HepG2 (cell line): ENCODE measurements around the gene CD151. TPM values are rescaled to one million over a fixed set of nuclear protein-coding genes. Genes with fewer than 3 reads are reported as not detected.

Source experiments
- BCL3 ChIP-seq: sonication (generic); formaldehyde crosslinking; IDR thresholded peaks from 2 replicates; pipeline ENCODE4 v1.5.1; 2020; ENCODE audit warnings: mild to moderate bottlenecking, missing genetic modification reagents, moderate library complexity
- CBX5 ChIP-seq: sonication (generic); formaldehyde crosslinking; IDR thresholded peaks from 2 replicates; pipeline ENCODE4 v1.4.0; 2020; ENCODE audit warnings: missing genetic modification reagents, borderline replicate concordance
- ELK4 ChIP-seq: sonication (generic); formaldehyde crosslinking; IDR thresholded peaks from 2 replicates; pipeline ENCODE4 v1.9.0; 2021; ENCODE audit warnings: missing genetic modification reagents, borderline replicate concordance
- HMG20B ChIP-seq: conservative IDR thresholded peaks from 2 replicates; pipeline ENCODE4 v1.6.1; 2016; ENCODE audit warnings: missing genetic modification reagents, missing compliant biosample characterization
- HNRNPLL ChIP-seq: fragments of 200-400 bp; formaldehyde crosslinking; IDR thresholded peaks from 2 replicates; pipeline ENCODE4 v1.6.1; 2017; ENCODE audit warnings: mild to moderate bottlenecking, low read depth, low read length; ENCODE audit not compliant: poor library complexity, severe bottlenecking
- KAT8 ChIP-seq: IDR thresholded peaks from 2 replicates; pipeline ENCODE4 v1.6.1; 2016; ENCODE audit warnings: missing genetic modification reagents, missing compliant biosample characterization
- NFYC ChIP-seq: IDR thresholded peaks from 2 replicates; pipeline ENCODE4 v1.6.1; 2016; ENCODE audit warnings: missing genetic modification reagents, missing compliant biosample characterization
- RELA ChIP-seq: sonication (generic); formaldehyde crosslinking; IDR thresholded peaks from 2 replicates; pipeline ENCODE4 v1.4.0; 2020; ENCODE audit warnings: missing genetic modification reagents
- ZBTB2 ChIP-seq: sonication (generic); formaldehyde crosslinking; IDR thresholded peaks from 2 replicates; pipeline ENCODE4 v1.8.0; 2022; ENCODE audit warnings: low read depth, missing genetic modification reagents
- ZFP41 ChIP-seq: sonication (generic); formaldehyde crosslinking; IDR thresholded peaks from 2 replicates; pipeline ENCODE4 v1.4.0; 2020; ENCODE audit warnings: mild to moderate bottlenecking, missing genetic modification reagents, borderline replicate concordance
- ZNF318 ChIP-seq: sonication (generic); formaldehyde crosslinking; IDR thresholded peaks from 2 replicates; pipeline ENCODE4 v1.4.0; 2020; ENCODE audit warnings: mild to moderate bottlenecking, missing genetic modification reagents
- ZNF329 ChIP-seq: sonication (generic); formaldehyde crosslinking; IDR thresholded peaks from 2 replicates; pipeline ENCODE4 v1.9.0; 2021; ENCODE audit warnings: low read depth, mild to moderate bottlenecking, missing genetic modification reagents
- ZNF354B ChIP-seq: sonication (generic); formaldehyde crosslinking; IDR thresholded peaks from 2 replicates; pipeline ENCODE4 v1.8.0; 2022; ENCODE audit warnings: mild to moderate bottlenecking, missing genetic modification reagents
- ZNF563 ChIP-seq: sonication (generic); formaldehyde crosslinking; IDR thresholded peaks from 2 replicates; pipeline ENCODE4 v1.8.0; 2022; ENCODE audit warnings: mild to moderate bottlenecking, moderate library complexity, missing genetic modification reagents
- ZNF782 ChIP-seq: sonication (generic); formaldehyde crosslinking; IDR thresholded peaks from 2 replicates; pipeline ENCODE4 v1.4.0; 2020; ENCODE audit warnings: missing genetic modification reagents, mild to moderate bottlenecking, borderline replicate concordance
- ZSCAN25 ChIP-seq: sonication (generic); formaldehyde crosslinking; IDR thresholded peaks from 2 replicates; pipeline ENCODE4 v1.8.0; 2022; ENCODE audit warnings: mild to moderate bottlenecking, missing genetic modification reagents
- polyA plus RNA-seq, 8 experiments: library from polyadenylated mRNA; depleted of rRNA in 3 of 8; stranded (reverse) in 7 of 8; unstranded in 1 of 8; fragments of >200 nt; fragmentation: Illumina TruSeq in 4 of 8; extraction: Trizol in 4 of 8; gene quantifications; 2 replicates each; pipeline versions ENCODE4 v1.2.1 to v1.2.3, GENCODE V29; 2011 to 2016; ENCODE audit warnings: low read depth in 4 of 8, missing spikeins in 1 of 8, mixed read lengths in 1 of 8; ENCODE audit not compliant: insufficient read depth in 1 of 8
- total RNA-seq, 5 experiments: library from RNA; depleted of rRNA; stranded (reverse); fragments of >200 nt; fragmentation: Illumina TruSeq; extraction: Trizol; gene quantifications; 2 replicates each; pipeline ENCODE4 v1.2.3, GENCODE V29; 2016; ENCODE audit warnings: low read depth in 1 of 5

The CD151 gene
- total and polyA plus RNA-seq, 2 of the 13 experiments (the other 11 are each of a cell fraction or from before 2014, with no cell fraction given) = 125 to 197 TPM

GRCh38 chr11:827146-827896, 5.4 kb upstream of the CD151 start (continued):
- no peak for TF ChIP-seq ZNF318 (CRISPR knock-in tag)
- TF ChIP-seq ZNF329 (CRISPR knock-in tag) = no peak; the same call in 1 of the 2 replicates
- TF ChIP-seq HMG20B = peak; percentile 45; the same call in 1 of the 2 replicates
- TF ChIP-seq ZSCAN25 = peak; percentile 69; the same call in 1 of the 2 replicates
- TF ChIP-seq HNRNPLL = peak; percentile 83
- TF ChIP-seq ZNF782 (CRISPR knock-in tag) = 0 out of 2 replicates have a peak, but pooled peaks have one; percentile 15
- TF ChIP-seq KAT8 = peak; percentile 41; the same call in 1 of the 2 replicates
- peak; percentile 43; the same call in 1 of the 2 replicates for TF ChIP-seq ZBTB2 (CRISPR knock-in tag)
- TF ChIP-seq ZNF563 = no peak
- peak; percentile 69; the same call in 1 of the 2 replicates for TF ChIP-seq ZFP41 (CRISPR knock-in tag)
- TF ChIP-seq RELA (CRISPR knock-in tag) = no peak
- no peak for TF ChIP-seq ZNF354B (CRISPR knock-in tag)
- peak; percentile 86; the same call in 1 of the 2 replicates for TF ChIP-seq CBX5
- peak; percentile 10; the same call in 1 of the 2 replicates for TF ChIP-seq NFYC (CRISPR knock-in tag)
- TF ChIP-seq BCL3 (CRISPR knock-in tag) = 0 out of 2 replicates have a peak, but pooled peaks have one; percentile 42
- TF ChIP-seq ELK4 (CRISPR knock-in tag) = no peak
